IMR-90 (cell line): ENCODE measurements around the gene GABRR1. TPM values are rescaled to one million over a fixed set of nuclear protein-coding genes. Genes with fewer than 3 reads are reported as not detected.

Source experiments
- ATAC-seq: fragments of 200-7000 bp; cut with Tn5 transposase; 2 replicates; pipeline ENCODE4 v1.9.1; 2020; ENCODE audit warnings: low read depth, mild to moderate bottlenecking, moderate library complexity
- BruUV-seq: library from RNA; stranded (reverse); fragments of 400-500 nt; replicated peaks from 2 replicates; lab custom pipeline; 2021; lab: Mats Ljungman, UMichigan
- CTCF ChIA-PET: fragments of 300-600 bp; formaldehyde crosslinking; extraction: SDS; loops from one replicate; lab custom pipeline; 2021; ENCODE audit warnings: antibody characterized with exemption; lab: Yijun Ruan, JAX
- POLR2A ChIA-PET: fragments of 300-600 bp; sonication (Branson Sonifier 250); formaldehyde crosslinking; loops from one replicate; lab custom pipeline; 2022; ENCODE audit warnings: antibody characterized with exemption; ENCODE audit not compliant: unreplicated experiment; lab: Charles Lee
- DNase-seq: peaks from one replicate; pipeline ENCODE4 v3.0.0; 2013
- H2AFZ ChIP-seq: replicated peaks from 2 replicates; pipeline ENCODE3; 2013; ENCODE audit warnings: low read length, mild to moderate bottlenecking; ENCODE audit not compliant: poor library complexity
- H2AK5ac ChIP-seq: 2 replicates; pipeline ENCODE4 v1.6.1; 2013; ENCODE audit warnings: low read depth, low read length, inconsistent platforms
- H2AK9ac ChIP-seq: replicated peaks from 2 replicates; pipeline ENCODE3; 2013; ENCODE audit warnings: mild to moderate bottlenecking, low read depth, low read length, moderate library complexity; ENCODE audit not compliant: poor library complexity
- H2BK120ac ChIP-seq: 2 replicates; pipeline ENCODE4 v1.6.1; 2013; ENCODE audit warnings: low read depth, low read length, inconsistent platforms
- H2BK15ac ChIP-seq: 3 replicates; pipeline ENCODE4 v1.6.1; 2013; ENCODE audit warnings: low read depth, low read length, inconsistent platforms
- H2BK20ac ChIP-seq: 2 replicates; pipeline ENCODE4 v1.6.1; 2013; ENCODE audit warnings: low read depth, mild to moderate bottlenecking, inconsistent platforms, low read length, moderate library complexity
- H2BK5ac ChIP-seq: 2 replicates; pipeline ENCODE4 v1.6.1; 2013; ENCODE audit warnings: mild to moderate bottlenecking, low read depth, low read length, inconsistent platforms; ENCODE audit not compliant: poor library complexity, severe bottlenecking
- H3K14ac ChIP-seq: replicated peaks from 2 replicates; pipeline ENCODE4 v1.6.1; 2013; ENCODE audit warnings: low read depth, low read length, inconsistent platforms
- H3K18ac ChIP-seq: 2 replicates; pipeline ENCODE4 v1.6.1; 2013; ENCODE audit warnings: low read depth, low read length, control low read depth
- H3K23ac ChIP-seq: 2 replicates; pipeline ENCODE4 v1.6.1; 2013; ENCODE audit warnings: low read depth, low read length, inconsistent platforms
- H3K27ac ChIP-seq: 2 replicates; pipeline ENCODE4 v1.5.1; 2013; ENCODE audit warnings: mild to moderate bottlenecking, control low read depth, low read length; ENCODE audit not compliant: insufficient read depth
- H3K27me3 ChIP-seq: 2 replicates; pipeline ENCODE4 v1.6.1; 2013; ENCODE audit warnings: low read length; ENCODE audit not compliant: control insufficient read depth, insufficient read depth
- H3K36me3 ChIP-seq: 2 replicates; pipeline ENCODE4 v1.6.1; 2013; ENCODE audit warnings: low read length, mixed read lengths; ENCODE audit not compliant: control insufficient read depth, insufficient read depth
- H3K4ac ChIP-seq: 2 replicates; pipeline ENCODE4 v1.6.1; 2013; ENCODE audit warnings: low read depth, low read length, inconsistent platforms
- H3K4me1 ChIP-seq: 2 replicates; pipeline ENCODE4 v1.6.1; 2013; ENCODE audit warnings: low read length, mixed read lengths; ENCODE audit not compliant: control insufficient read depth, insufficient read depth
- H3K4me2 ChIP-seq: 2 replicates; pipeline ENCODE4 v1.6.1; 2013; ENCODE audit warnings: low read depth, mild to moderate bottlenecking, control low read depth, low read length, moderate library complexity
- H3K4me3 ChIP-seq: 2 replicates; pipeline ENCODE4 v1.5.1; 2013; ENCODE audit warnings: low read depth, mild to moderate bottlenecking, control low read depth, low read length, moderate library complexity; ENCODE audit not compliant: insufficient read depth
- H3K56ac ChIP-seq: 2 replicates; pipeline ENCODE4 v1.6.1; 2013; ENCODE audit warnings: low read length, inconsistent platforms; ENCODE audit not compliant: insufficient read depth; ENCODE audit errors: extremely low read depth
- H3K79me1 ChIP-seq, 2 experiments: 2 replicates each; pipeline ENCODE4 v1.6.1; 2013; ENCODE audit warnings: low read length in 2 of 2, inconsistent platforms in 1 of 2, low read depth in 1 of 2
- H3K9ac ChIP-seq: 2 replicates; pipeline ENCODE4 v1.6.1; 2013; ENCODE audit warnings: low read depth, low read length, control low read depth
- H3K9me1 ChIP-seq: 2 replicates; pipeline ENCODE4 v1.6.1; 2013; ENCODE audit warnings: low read length, inconsistent platforms; ENCODE audit not compliant: insufficient read depth
- H3K9me3 ChIP-seq: 2 replicates; pipeline ENCODE4 v1.6.1; 2013; ENCODE audit warnings: low read length; ENCODE audit not compliant: control insufficient read depth, insufficient read depth
- H4K20me1 ChIP-seq: 2 replicates; pipeline ENCODE4 v1.6.1; 2013; ENCODE audit warnings: low read length, inconsistent platforms; ENCODE audit not compliant: insufficient read depth
- H4K5ac ChIP-seq: 2 replicates; pipeline ENCODE4 v1.6.1; 2013; ENCODE audit warnings: mild to moderate bottlenecking, low read depth, low read length, control low read depth
- H4K8ac ChIP-seq, 2 experiments: 2 replicates each; pipeline ENCODE4 v1.6.1; 2013; ENCODE audit warnings: low read depth in 2 of 2, low read length in 2 of 2, control low read depth in 1 of 2, inconsistent platforms in 1 of 2
- H4K91ac ChIP-seq: 2 replicates; pipeline ENCODE4 v1.6.1; 2013; ENCODE audit warnings: low read depth, low read length, inconsistent platforms; ENCODE audit not compliant: insufficient read depth
- BHLHE40 ChIP-seq: fragments of 150-350 bp; IDR thresholded peaks from 2 replicates; pipeline ENCODE4 v1.6.1; 2016; ENCODE audit warnings: mild to moderate bottlenecking, low read depth, low read length
- MAZ ChIP-seq: IDR thresholded peaks from 2 replicates; pipeline ENCODE4 v1.6.1; 2012; ENCODE audit warnings: low read depth, mild to moderate bottlenecking, low read length, improper control_type of control experiment, moderate library complexity, borderline replicate concordance
- NFE2L2 ChIP-seq: fragments of 150-350 bp; IDR thresholded peaks from 2 replicates; pipeline ENCODE4 v1.6.1; 2016; ENCODE audit warnings: low read depth, mild to moderate bottlenecking, low read length
- POLR2A ChIP-seq: IDR thresholded peaks from 2 replicates; pipeline ENCODE4 v1.6.1; 2012; ENCODE audit warnings: mild to moderate bottlenecking, low read depth, low read length
- SMC3 ChIP-seq: fragments of 150-350 bp; IDR thresholded peaks from 2 replicates; pipeline ENCODE4 v1.6.1; 2016; ENCODE audit warnings: low read depth, mild to moderate bottlenecking, antibody characterized with exemption, low read length, moderate library complexity
- WGBS, 2 experiments: methylation state at CpG; one replicate each; pipeline versions ENCODE4 v1.1.5 to v1.1.7; 2013; ENCODE audit warnings: missing lambda C conversion rate in 2 of 2; ENCODE audit not compliant: insufficient read length in 1 of 2; ENCODE audit errors: extremely low coverage in 2 of 2; 5-methylcytosine and 5-hydroxymethylcytosine counted together
- dilution Hi-C: fragments of 300-500 bp; cut with HindIII; formaldehyde crosslinking; loops from one replicate; pipeline ENCODE4 v1.14.3; 2018; ENCODE audit warnings: low sequenced_read_pairs; ENCODE audit not compliant: unreplicated experiment
- in situ Hi-C: fragments of 300-500 bp; cut with MboI; formaldehyde crosslinking; loops from 3 replicates; pipeline ENCODE4 v1.14.3; 2019; ENCODE audit warnings: low sequenced_read_pairs, inconsistent platforms, mixed read lengths
- intact Hi-C: fragments of 100-400 bp; cut with micrococcal nuclease; formaldehyde crosslinking; loops from 2 replicates; pipeline ENCODE4 v1.10.0; 2022
- polyA plus RNA-seq, 3 experiments: library from polyadenylated mRNA; depleted of rRNA; stranded (reverse); fragments of >200 nt; gene quantifications; 2 replicates each; pipeline ENCODE4 v1.2.3, GENCODE V29; 2012; ENCODE audit warnings: low replicate concordance in 1 of 3
- total RNA-seq: library from RNA; depleted of rRNA; stranded (reverse); fragments of >200 nt; gene quantifications from 2 replicates; pipeline ENCODE4 v1.2.3, GENCODE V29; 2012

GABRR1 gene
- total and polyA plus RNA-seq, 2 of the 4 experiments (the other 2 are of a cell fraction), result not detected

- Histone ChIP-seq H3K4ac (no peak overlapping the region), H3K27me3 (no peaks in the 10 kb centered on the region; the same call in none of the 2 replicates), H3K9ac (no peak overlapping the region), H2AFZ (no peak overlapping the region), H3K23ac (no peak overlapping the region), H3K36me3 (no peaks in the 10 kb centered on the region), H3K4me1 (no peaks in the 10 kb centered on the region), H2BK20ac (no peak overlapping the region), H3K27ac (no peak overlapping the region), H4K8ac (no peak overlapping the region), H3K4me2 (no peak overlapping the region), H2BK15ac (no peak overlapping the region), H4K91ac (no peak overlapping the region), H3K14ac (no peak overlapping the region), H2AK5ac (no peak overlapping the region), H3K79me1 (no peaks in the 10 kb centered on the region), H2BK5ac (no peak overlapping the region), H2AK9ac (no peak overlapping the region), H2BK120ac (no peak overlapping the region), H4K20me1 (no peaks in the 10 kb centered on the region), H3K9me1 (no peaks in the 10 kb centered on the region), H4K5ac (no peak overlapping the region), H3K4me3 (no peak overlapping the region), H3K18ac (no peak overlapping the region), H3K56ac (no peak overlapping the region), H3K9me3 (no peaks in the 10 kb centered on the region)
- TF ChIP-seq NFE2L2, result no peak
- no peak for TF ChIP-seq BHLHE40
- no peak for TF ChIP-seq MAZ
- TF ChIP-seq SMC3, result no peak
- no peak for TF ChIP-seq POLR2A
- no TSS peak for BruUV-seq
- no peak for ATAC-seq
- WGBS, 2 experiments, result 95% methylated on average over 4 of the region's 6 CpGs; no CpG with 5 or more reads in 1 of the 2 experiments
- dilution Hi-C loops, result no loop called here
- DNase-seq, result no peak
- POLR2A ChIA-PET, result no interaction called here
- intact Hi-C loops, result no loop called here
- CTCF ChIA-PET, result interaction anchor here (0.6 kb wide), 2 partner anchors 249 to 706 kb away, joined by 3 read pairs; no protein-coding TSS in a partner anchor
- in situ Hi-C loops, result no loop called here
Measured at GRCh38 chr6:89209457-89209856, 7.7 kb downstream of the GABRR1 start.
